HG03103 (cell line): ENCODE measurements around the gene AICDA.
"Not testable (repeated sequence)": the region's sequence is repeated elsewhere in the genome, so short reads cannot be mapped to it uniquely, and the experiment has no call there.

Experiments
- ATAC-seq: cut with Tn5 transposase; IDR thresholded peaks from one replicate; pipeline ENCODE4 v1.9.1; 2021; ENCODE audit warnings: low read depth; ENCODE audit not compliant: unreplicated experiment

AICDA gene

DNA sequence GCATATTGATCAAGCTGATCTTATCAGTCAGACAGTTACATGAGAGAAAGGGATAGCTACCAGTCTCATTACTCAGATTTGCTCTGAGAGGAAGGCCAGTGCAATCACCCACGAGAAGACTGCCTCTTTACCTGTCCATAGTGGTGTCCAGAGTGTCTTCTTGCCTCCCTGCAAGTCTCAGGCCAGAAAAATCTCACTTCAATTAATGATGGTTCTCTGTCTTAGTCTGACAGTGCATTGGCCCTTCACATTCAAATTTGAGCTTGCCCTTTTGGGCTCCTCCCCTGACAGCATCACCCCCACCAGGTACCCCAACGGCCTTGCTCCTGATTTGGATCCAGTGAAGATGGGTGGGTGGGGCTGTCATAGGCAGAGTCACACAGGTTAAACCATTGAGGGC, at the start of gene AICDA:
AICDA (minus strand) TSS at position 231 of the 400 bp plus-strand sequence; CDS start at position 139, 92 bp downstream.
- no peak for ATAC-seq

DNA sequence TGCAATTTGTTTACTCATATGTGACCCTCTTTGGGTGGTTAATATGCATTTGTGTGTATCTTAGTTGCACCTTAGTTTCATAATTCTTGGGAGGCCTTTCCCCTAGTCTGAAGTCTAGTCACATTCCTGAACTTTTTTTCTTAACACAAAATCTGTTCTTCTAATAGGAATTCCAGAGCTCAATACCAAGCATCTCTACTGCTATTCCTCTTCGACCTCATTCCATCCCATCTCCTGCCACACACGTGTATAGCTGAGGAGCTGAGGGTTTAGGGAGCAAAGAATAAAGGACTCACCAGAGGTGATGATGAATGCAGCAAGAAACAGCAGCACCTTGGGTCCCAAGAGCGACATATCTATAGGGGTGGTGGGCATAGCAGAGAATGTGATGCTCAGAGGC, 49.1 kb upstream of the AICDA start:
- ATAC-seq = no peak

DNA sequence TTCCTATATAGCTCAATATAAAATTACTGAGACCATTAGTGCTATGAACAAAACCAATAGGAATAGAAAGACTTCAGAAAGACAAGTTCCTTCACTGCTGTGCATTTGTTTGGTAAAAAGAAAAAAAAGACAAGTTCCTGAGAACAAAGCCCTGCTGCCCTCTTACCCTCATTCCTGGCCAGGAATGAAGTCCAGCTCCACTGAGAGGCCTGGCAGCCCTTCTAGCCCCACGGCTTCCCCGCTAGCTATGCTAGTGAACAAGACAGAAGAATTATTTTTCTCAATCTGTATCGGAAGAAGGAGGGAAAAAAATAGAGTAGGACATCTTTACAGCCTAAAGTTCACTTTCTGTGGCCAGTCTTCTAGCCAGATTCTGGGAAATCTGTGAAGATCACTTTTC, 48.4 kb upstream of the AICDA start:
- no peak for ATAC-seq

DNA sequence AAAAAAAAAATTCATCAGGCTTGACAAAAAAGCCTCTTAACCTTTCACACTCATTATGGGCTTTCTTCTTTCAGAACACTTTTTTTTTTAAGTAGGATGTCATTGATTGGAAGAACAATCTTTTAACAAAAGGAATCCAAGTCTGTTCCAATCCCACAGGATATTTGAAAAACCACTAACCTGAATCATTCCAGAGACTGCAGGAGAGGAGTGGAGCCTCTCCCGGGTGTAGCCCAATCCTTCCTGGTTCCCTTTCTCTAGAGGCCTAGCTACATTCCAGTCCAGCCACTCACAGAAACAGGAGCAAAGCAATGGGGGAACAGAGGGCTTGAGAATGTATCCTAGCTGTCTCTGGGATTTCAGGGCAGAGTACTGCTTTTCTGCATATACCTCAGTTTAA, 45.7 kb upstream of the AICDA start:
- ATAC-seq = no peak

DNA sequence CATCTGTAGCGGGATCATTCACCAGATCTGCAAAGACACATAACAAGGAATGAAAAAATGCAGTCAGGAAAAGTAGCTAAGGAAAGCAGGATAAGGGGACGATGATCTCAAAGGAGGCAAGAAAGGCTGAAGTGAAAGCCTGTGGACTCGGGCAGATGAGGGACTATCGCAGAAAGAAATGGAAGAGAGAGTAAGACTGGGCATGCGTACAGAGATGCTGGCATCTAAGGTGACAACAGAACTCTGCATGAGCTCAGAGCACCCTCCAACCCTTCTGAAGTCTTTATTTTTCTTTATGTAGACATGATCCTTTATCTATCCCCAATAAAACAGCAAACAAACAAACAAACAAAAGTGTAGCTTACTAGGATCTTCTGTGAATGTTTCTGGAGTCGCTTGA, 42.8 kb upstream of the AICDA start:
- no peak for ATAC-seq

DNA sequence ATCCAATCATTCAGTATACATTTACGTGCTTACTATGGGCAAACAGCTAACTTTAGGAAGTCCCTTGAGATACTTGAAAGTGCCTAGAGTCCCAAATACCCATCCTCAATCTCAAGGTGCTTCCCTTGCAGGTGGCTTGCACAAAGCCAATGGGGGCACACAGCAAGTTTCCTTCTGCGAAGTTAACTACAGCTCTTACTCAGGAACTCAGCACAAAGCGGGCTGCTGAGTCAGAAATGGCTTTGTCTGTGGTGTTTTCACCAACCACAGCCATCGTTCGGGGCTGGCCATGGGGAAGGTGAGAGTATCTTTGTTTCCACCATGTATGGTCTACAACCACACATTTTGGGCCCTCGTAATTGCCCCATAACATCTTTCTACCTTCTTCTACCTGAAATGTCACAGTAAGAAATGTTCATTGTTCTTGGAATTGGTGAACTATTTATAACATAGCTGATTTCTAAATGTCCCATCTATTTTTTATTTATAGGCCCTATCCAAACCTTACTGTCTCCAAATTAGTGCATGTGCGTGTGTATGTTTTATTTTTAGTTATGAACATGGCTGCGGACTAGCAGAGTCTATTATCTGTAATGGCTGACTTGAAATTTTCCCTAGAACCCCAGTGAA, 36.0 kb upstream of the AICDA start:
- peak; percentile 68 for ATAC-seq

DNA sequence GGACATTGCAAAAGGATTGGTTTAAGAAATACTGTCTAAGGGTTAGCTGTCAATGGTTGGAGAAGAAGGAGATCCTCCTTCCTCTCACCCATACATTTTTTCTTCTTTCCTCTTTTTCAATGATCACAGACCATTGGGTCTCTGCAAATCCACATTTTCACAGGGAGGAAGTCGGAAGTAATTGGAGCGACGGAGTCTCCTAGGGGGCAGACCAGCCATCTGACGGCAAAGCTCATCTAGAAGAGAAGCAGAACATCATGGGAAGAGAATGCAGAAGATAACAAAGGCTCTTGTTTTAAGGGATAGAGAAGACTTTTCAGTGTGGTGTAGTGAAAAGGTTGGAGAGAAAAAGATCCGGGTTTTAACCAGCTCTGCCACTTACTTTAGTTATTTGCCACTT, 35.3 kb upstream of the AICDA start:
- no peak for ATAC-seq

DNA sequence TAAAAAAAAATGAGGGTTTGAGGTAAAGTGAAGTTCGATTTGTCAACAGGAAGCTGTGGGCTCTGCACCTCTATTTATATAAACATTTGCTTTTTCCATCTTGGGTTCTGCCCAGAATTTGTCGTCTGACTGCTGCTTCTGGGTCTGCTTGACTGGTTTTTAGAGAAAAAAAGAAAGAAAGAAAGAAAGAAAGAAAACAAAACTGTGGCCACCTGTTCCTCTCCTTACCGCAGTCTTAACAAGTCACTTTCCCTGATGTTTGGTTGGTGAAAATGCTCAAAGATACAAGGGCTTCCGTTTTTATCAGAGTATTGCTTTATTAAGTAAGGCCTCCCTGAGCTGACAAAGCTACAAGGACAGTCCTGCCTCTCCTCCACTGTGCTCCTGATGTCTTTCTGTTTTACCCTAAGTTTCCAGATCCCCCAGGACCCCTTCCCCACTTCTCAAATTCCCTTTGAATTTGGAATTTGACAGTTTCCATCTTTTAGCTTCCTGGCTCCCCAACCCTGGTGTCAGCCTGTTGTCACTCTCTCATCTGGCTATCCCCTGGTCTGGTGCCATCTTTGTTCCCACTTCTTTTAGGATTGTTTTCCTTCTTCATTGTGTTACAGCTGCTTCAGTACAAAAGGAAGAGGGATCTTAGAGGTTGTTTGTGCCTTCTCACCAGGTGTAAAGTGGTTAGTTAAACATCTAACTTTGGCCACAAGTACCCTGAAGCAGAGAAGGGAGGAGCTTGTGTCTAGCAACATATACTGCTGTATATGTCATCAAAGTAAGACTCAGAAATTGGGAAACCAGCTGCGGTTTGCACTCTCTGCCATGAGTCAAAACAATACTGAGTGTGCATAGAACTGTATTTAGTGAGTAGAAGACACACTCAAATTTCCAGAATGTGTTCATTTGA, 31.9 kb upstream of the AICDA start:
- peak; percentile 55 for ATAC-seq

DNA sequence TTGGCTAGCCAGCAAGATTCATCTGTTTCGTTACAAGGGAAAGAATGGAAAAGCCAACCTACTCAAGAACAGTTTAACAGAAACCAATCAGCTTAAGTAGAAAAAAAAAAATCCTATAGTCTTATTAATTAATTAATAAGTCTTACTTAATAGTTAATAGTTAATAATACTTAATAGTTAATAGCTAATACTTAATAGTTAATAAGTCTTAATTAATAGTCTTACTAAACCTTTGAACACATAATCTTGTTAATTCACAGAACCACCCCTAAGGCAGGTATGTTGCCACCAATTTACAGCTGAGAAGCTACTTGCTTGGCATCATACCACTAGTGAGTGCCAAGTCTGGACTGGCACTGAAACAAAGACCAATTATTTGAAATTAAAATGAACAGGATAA, 30.1 kb upstream of the AICDA start:
- ATAC-seq = no peak

DNA sequence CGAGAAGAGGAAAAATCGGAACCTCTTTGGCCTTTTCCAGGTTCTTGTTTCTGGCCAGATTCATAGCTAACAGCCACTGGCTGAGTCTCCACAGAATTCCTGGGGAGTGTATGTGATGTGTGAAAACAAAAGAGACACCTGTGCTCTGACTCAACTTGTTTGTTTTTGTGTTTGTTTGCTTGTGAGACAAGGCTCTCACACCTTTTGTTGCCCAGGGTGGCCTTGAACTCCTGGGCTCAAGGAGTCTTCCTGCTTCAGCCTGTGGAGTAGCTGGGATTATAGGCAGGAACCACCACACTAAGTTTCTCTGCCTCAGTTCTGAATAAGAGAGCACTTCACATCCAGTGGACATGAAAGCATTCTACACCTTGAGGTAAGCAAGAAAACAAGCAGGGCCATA, 27.3 kb upstream of the AICDA start:
- no peak for ATAC-seq

DNA sequence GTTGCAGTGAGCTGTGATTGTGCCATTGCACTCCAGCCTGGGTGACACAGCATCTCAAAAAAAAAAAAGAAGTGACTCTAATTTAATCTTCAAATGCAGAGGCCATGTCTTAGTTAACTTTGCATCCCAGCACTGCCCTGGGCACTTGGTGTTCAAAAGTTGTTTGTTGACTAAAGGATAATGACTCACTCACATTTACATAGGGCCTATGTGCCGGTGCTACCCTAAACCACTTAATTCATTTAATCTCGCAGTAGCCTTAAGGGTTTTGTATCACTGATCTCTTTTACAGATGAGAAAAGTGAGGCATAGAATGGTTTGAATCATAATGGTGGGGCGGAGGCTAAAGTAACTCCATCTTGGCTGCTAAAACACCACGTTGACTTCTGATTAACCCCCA, 26.3 kb upstream of the AICDA start:
- ATAC-seq = no peak

DNA sequence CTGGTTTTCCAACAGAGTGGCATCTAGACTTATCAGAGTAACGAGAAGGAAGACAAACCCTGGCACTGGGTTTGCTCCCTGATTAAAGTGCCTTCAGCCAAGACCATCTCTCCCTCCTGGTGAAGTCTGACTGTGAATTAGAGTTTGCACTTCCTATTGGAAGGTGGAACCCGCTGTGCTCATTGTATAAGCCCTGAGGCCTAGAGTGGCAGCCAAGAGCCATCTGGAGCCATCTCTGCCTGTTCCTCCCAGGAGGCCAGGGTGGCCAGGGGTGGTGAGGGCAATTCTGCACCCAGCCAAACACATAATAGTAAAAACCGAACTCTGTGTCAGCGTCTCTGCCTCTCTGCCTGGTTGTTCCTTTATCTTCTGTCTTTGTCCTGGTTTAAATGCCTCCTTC, 25.0 kb upstream of the AICDA start:
- no peak for ATAC-seq

DNA sequence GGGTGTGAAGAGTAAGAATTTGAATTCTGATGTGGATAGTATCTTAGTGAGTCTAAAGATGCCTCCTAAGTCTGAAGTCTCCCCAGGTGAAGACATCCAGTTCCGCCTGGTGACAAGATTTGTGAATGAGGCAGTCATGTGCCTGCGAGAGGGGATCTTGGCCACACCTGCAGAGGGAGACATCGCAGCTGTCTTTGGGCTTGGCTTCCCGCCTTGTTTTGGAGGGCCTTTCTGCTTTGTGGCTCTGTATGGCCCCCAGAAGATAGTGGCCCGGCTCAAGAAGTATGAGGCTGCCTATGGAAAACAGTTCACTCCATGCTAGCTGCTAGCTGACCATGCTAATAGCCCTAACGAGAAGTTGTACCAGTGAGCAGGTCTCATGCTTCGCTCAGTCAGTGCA, 24.6 kb upstream of the AICDA start:
- ATAC-seq = no peak

DNA sequence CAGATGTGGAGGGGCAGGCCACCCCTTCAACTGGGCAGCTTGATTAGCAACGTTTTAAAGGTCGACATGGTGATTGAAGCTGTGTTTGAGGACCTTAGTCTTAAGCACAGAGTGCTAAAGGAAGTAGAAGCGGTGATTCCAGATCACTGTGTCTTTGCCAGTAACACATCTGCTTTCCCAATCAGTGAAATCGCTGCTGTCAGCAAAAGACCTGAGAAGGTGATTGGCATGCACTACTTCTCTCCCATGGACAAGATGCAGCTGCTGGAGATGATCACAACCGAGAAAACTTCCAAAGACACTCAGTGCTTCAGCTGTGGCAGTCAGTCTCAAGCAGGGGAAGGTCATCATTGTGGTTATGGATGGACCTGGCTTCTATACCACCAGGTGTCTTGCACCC, 23.9 kb upstream of the AICDA start:
- ATAC-seq = no peak

DNA sequence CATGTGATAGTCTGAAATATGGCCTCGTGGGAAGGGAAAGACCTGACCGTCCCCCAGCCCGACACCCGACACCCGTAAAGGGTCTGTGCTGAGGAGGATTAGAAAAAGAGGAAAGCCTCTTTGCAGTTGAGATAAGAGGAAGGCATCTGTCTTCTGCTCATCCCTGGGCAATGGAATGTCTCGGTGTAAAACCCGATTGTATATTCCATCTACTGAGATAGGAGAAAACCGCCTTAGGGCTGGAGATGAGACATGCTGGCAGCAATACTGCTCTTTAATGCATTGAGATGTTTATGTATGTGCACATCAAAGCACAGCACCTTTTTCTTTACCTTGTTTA, 23.3 kb upstream of the AICDA start:
- not testable (repeated sequence) for ATAC-seq

DNA sequence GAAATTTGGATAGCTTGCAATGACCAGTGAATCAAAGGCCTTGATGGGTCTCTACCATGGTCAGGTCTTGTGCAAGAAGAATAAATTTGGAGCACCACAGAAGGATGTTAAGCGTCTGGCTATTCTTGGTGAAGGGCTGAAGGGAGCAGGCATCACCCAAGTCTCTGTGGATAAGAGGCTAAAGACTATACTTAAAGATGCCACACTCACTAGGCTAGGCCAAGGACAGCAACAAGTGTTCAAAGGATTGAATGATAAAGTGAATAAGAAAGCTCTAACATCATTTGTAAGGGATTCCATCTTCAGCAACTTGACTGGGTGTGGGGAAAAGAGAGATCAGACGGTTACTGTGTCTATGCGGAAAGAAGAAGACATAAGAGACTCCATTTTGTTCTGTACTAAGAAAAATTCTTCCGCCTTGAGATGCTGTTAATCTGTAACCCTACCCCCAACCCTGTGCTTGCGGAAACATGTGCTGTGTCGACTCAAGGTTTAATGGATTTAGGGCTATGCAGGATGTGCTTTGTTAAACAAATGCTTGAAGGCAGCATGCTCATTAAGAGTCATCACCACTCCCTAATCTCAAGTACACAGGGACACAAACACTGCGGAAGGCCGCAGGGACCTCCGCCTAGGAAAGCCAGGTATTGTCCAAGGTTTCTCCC, 22.8 kb upstream of the AICDA start:
- ATAC-seq = not testable (repeated sequence)

DNA sequence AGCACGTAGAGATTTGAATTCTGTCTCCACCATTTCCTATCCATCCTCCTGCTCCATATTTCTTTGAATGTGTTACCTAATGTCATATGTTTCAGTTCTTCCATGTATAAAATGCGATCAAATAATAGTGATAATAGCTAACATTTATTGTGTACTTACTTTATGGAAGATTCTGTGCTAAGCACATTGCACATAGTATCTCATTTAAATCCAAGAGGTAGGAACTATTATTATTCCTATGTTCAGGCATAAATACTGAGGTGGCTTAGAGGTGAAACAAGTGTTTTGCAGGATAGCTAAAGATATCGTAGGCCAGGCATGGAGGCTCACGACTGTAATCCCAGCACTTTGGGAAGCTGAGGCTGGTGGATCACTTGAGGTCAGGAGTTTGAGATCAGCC, 17.5 kb upstream of the AICDA start:
- no peak for ATAC-seq

DNA sequence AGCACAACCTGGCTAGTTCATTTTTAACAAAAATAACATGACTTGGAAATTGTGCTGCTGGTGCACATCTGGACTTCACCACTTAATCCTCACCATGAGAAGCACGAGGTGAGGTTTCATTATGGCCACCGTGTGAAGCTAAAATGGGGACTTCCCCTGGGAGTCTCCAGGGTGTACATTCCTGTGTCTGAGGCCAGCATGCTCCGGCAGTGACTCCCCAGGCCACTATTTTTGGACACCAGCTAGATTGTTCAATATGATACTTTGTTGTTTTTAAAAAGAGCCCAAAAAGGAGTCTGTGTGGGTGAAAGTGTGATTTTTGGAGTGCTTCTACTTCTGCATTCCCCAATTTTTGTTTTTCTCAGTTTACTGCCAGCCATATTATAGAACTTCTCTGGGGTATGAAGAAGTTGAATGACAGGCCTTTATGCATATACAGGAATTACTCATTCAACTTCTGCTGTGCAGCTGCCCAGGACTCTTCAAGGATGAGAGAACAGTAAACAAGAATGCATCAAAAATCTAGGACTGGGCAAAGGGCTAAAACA, 16.9 kb upstream of the AICDA start:
- peak; percentile 91 for ATAC-seq

DNA sequence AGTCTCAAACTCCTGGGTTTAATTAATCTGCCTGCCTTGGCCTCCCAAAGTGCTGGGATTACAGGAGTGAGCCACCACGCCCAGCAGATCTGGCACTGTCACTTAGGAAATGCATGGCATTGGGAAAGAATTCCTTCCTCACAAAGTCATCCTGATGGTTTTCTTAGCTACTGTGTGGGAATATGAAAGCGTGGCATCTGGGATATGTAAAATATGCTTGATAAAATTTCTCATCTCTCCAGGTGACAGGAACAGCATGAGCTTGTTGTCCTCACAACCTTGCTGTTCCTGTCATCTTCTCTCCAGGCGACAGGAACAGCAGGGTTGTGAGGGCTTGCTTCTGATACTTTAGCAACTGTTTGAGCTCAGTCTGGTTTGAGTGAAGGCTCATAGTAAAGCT, 16.1 kb upstream of the AICDA start:
- ATAC-seq = no peak

DNA sequence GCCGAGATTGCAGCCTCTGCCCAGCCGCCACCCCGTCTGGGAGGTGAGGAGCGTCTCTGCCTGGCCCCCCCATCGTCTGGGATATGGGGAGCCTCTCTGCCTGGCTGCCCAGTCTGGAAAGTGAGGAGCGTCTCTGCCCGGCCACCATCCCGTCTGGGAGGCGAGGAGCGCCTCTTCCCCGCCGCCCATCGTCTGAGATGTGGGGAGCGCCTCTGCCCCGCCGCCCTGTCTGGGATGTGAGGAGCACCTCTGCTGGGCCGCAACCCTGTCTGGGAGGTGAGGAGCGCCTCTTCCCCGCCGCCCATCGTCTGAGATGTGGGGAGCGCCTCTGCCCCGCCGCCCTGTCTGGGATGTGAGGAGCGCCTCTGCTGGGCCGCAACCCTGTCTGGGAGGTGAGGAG, 12.1 kb upstream of the AICDA start:
- not testable (repeated sequence) for ATAC-seq

DNA sequence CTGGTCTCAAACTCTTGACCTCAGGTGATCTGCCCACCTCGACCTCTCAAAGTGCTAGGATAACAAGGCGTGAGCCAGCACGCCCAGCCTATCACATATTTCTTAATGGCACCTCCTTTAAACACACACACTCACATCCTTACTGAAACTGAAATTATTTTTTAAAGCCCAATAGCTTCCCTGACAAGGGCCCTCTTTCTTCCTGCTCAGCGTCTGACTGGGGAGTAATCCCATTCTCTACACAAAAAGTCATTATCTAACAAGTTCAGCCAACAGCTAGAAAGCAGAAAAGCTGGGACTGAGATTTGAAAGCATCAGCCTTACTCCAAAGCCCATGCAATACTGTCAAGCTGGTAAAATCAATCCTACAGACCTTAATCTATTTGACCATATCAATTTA, 10.0 kb upstream of the AICDA start:
- ATAC-seq = no peak
